Stimulated activated CD4-positive, alpha-beta T cell treated with anti-CD3 and anti-CD28 coated beads, TNF-alpha, amount 100 ng/mL, for 24 hours (primary cell): ENCODE results near the gene PHACTR4.
A peak's percentile ranks its signal among the peaks of the same experiment; 100 is the strongest.
"Not testable (repeated sequence)": the region's sequence is repeated elsewhere in the genome, so short reads cannot be mapped to it uniquely, and the experiment has no call there.

ENCODE experiments used
- DNase-seq, 3 experiments: peaks; one replicate each; pipeline ENCODE4 v3.0.0-alpha.2; 2020; ENCODE audit warnings: low read depth in 3 of 3

Gene PHACTR4

GRCh38 chr1:28369371-28370238 lies at the start of gene PHACTR4:
Gene PHACTR4 (plus strand): TSS chr1:28369740. CDS start chr1:28407448, 37,708 bp downstream.
- DNase-seq: peak; percentile 66 to 85 (median 68)

- no peak for DNase-seq
Observed at GRCh38 chr1:28322194-28322593, 47.3 kb upstream of the PHACTR4 start.

GRCh38 chr1:28323720-28324119 lies 45.8 kb upstream of the PHACTR4 start:
- DNase-seq: no peak

- no peak for DNase-seq
Observed at GRCh38 chr1:28326515-28326914, 43.0 kb upstream of the PHACTR4 start.

- no peak for DNase-seq
Observed at GRCh38 chr1:28326984-28327383, 42.6 kb upstream of the PHACTR4 start.

- not testable (repeated sequence) for DNase-seq
Observed at GRCh38 chr1:28327431-28327830, 42.1 kb upstream of the PHACTR4 start.

- peak in 1 of 3 experiments; percentile 9 for DNase-seq
Observed at GRCh38 chr1:28328228-28328648, 41.3 kb upstream of the PHACTR4 start.

- peak; percentile 11 to 27 (median 11) for DNase-seq
Observed at GRCh38 chr1:28329395-28330153, 40.0 kb upstream of the PHACTR4 start.

- DNase-seq: no peak
Observed at GRCh38 chr1:28338897-28339296, 30.6 kb upstream of the PHACTR4 start.

- no peak for DNase-seq
Observed at GRCh38 chr1:28339551-28339950, 30.0 kb upstream of the PHACTR4 start.

- no peak for DNase-seq
Observed at GRCh38 chr1:28340221-28340974, 29.1 kb upstream of the PHACTR4 start.

- DNase-seq: no peak
Observed at GRCh38 chr1:28341591-28341990, 27.9 kb upstream of the PHACTR4 start.

- no peak for DNase-seq
Observed at GRCh38 chr1:28343405-28343804, 26.1 kb upstream of the PHACTR4 start.

GRCh38 chr1:28353248-28353810 lies 16.2 kb upstream of the PHACTR4 start:
- not testable (repeated sequence) for DNase-seq

GRCh38 chr1:28354121-28354520 lies 15.4 kb upstream of the PHACTR4 start:
- no peak for DNase-seq

GRCh38 chr1:28358716-28359115 lies 10.8 kb upstream of the PHACTR4 start:
- no peak for DNase-seq

GRCh38 chr1:28359592-28360239 lies 9.8 kb upstream of the PHACTR4 start:
- peak; percentile 46 to 77 (median 54) for DNase-seq

GRCh38 chr1:28364888-28365287 lies 4.7 kb upstream of the PHACTR4 start:
- no peak for DNase-seq

GRCh38 chr1:28365864-28366263 lies 3.7 kb upstream of the PHACTR4 start:
- DNase-seq: no peak

- not testable (repeated sequence) for DNase-seq
Observed at GRCh38 chr1:28368608-28369007, 932 bp upstream of the PHACTR4 start.
